Lung (tissue), 12 donors: ENCODE measurements around the gene SUPT6H. TPM values are rescaled to one million over a fixed set of nuclear protein-coding genes. Genes with fewer than 3 reads are reported as not detected.

Experiments used
- ATAC-seq: fragments of 200-7000 bp; cut with Tn5 transposase; one replicate; pipeline ENCODE4 v1.9.1; 2020; ENCODE audit warnings: moderate number of reproducible peaks; ENCODE audit not compliant: insufficient read depth, low FRiP score
- DNase-seq, 3 donors: peaks; one replicate each; pipeline ENCODE4 v3.0.0-alpha.2; 2013 to 2017
- H3K27ac ChIP-seq, 2 donors: one replicate each; pipeline ENCODE4 v1.5.1; 2013; ENCODE audit warnings: mild to moderate bottlenecking in 2 of 2, moderate library complexity in 2 of 2, control low read depth in 1 of 2, inconsistent platforms in 1 of 2, low read depth in 1 of 2, low read length in 1 of 2
- H3K27me3 ChIP-seq, 3 donors: one replicate each; pipeline ENCODE4 v1.5.1; 2013; ENCODE audit warnings: low read length in 2 of 3; ENCODE audit not compliant: control insufficient read depth in 3 of 3, insufficient read depth in 3 of 3
- H3K36me3 ChIP-seq, 4 donors: one replicate each; pipeline ENCODE4 v1.5.1; 2013; ENCODE audit warnings: low read length in 4 of 4, mild to moderate bottlenecking in 1 of 4, moderate library complexity in 1 of 4; ENCODE audit not compliant: control insufficient read depth in 4 of 4, insufficient read depth in 4 of 4
- H3K4me1 ChIP-seq, 5 donors: one replicate each; pipeline ENCODE4 v1.5.1; 2013; ENCODE audit warnings: low read length in 5 of 5, mild to moderate bottlenecking in 2 of 5, moderate library complexity in 1 of 5; ENCODE audit not compliant: control insufficient read depth in 5 of 5, insufficient read depth in 5 of 5
- H3K4me3 ChIP-seq: one replicate; pipeline ENCODE4 v1.5.1; 2013; ENCODE audit warnings: mild to moderate bottlenecking, control low read depth, moderate library complexity
- H3K9ac ChIP-seq, 2 donors: one replicate each; pipeline ENCODE4 v1.5.1; 2013; ENCODE audit warnings: low read length in 2 of 2, control low read depth in 1 of 2; ENCODE audit not compliant: insufficient read depth in 1 of 2
- H3K9me3 ChIP-seq, 4 donors: one replicate each; pipeline ENCODE4 v1.5.1; 2013; ENCODE audit warnings: low read length in 3 of 4, mild to moderate bottlenecking in 1 of 4, moderate library complexity in 1 of 4; ENCODE audit not compliant: control insufficient read depth in 4 of 4, insufficient read depth in 3 of 4
- WGBS, 2 donors: extraction: QIAGEN DNeasy Blood & Tissue Kit; methylation state at CpG; one replicate each; pipeline ENCODE4 v1.1.7; 2013; 5-methylcytosine and 5-hydroxymethylcytosine counted together
- polyA plus RNA-seq, 2 donors: library from polyadenylated mRNA; stranded (reverse); fragments of 200-250 nt; gene quantifications; one replicate each; pipeline ENCODE4 v1.2.1, GENCODE V29; 2013
- total RNA-seq, 2 donors: library from RNA; depleted of rRNA in 1 of 2; stranded (reverse); fragments of >200 nt in 1 of 2; gene quantifications; one replicate each; pipeline ENCODE4 v1.2.1, GENCODE V29; 2014 to 2021
- TF ChIP-seq, protein P1 (sequence below): IDR thresholded peaks from 2 replicates; pipeline ENCODE4 v1.5.1; 2012; ENCODE audit warnings: mild to moderate bottlenecking; ENCODE audit errors: control extremely low read depth, extremely low read depth
- donor health status: control.
- donor health status: control.
- donor health status: Bipolar disorder and iron deficiency.
- donor health status: healthy.
- donor health status: DM: yes; HTN: yes; CAD: no.

Gene SUPT6H
- total and polyA plus RNA-seq, 4 donors: 27.5 to 96.4 (median 48.6) TPM

DNA sequence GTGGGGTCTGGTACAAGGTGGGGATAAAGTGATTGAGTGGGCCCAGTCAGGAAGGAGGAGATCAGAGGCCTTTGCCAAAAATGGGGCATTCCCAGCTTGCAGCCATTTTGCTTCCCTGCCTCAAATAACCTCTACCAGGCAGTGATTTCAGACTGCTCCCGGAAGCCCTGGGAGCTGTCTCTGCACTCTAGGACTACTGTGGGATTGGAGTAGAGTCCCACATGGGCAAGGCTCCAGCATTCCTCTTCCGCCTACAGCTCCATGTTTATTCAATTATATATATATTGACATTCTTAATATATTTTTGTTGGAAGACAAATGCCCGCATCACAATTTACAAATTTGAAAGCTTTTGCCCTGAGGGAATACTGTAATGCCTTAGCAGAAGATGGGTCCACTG lies 13.5 kb downstream of the SUPT6H start:
- 87 to 98% methylated on average over 3 of the region's 3 CpGs for WGBS, 2 donors
- Histone ChIP-seq H3K4me3 (no peak overlapping the region), H3K36me3 (peaks cover 58 to 71% (median 64%) of the 10 kb centered on the region in 4 donors), H3K27ac (no peak overlapping the region), H3K27me3 (no peaks in the 10 kb centered on the region), H3K4me1 (no peaks in the 10 kb centered on the region), H3K9ac (no peak overlapping the region), H3K9me3 (no peaks in the 10 kb centered on the region)
- DNase-seq (no peak), ATAC-seq (no peak)
- TF ChIP-seq, protein P1, sequence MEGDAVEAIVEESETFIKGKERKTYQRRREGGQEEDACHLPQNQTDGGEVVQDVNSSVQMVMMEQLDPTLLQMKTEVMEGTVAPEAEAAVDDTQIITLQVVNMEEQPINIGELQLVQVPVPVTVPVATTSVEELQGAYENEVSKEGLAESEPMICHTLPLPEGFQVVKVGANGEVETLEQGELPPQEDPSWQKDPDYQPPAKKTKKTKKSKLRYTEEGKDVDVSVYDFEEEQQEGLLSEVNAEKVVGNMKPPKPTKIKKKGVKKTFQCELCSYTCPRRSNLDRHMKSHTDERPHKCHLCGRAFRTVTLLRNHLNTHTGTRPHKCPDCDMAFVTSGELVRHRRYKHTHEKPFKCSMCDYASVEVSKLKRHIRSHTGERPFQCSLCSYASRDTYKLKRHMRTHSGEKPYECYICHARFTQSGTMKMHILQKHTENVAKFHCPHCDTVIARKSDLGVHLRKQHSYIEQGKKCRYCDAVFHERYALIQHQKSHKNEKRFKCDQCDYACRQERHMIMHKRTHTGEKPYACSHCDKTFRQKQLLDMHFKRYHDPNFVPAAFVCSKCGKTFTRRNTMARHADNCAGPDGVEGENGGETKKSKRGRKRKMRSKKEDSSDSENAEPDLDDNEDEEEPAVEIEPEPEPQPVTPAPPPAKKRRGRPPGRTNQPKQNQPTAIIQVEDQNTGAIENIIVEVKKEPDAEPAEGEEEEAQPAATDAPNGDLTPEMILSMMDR: no peak

DNA sequence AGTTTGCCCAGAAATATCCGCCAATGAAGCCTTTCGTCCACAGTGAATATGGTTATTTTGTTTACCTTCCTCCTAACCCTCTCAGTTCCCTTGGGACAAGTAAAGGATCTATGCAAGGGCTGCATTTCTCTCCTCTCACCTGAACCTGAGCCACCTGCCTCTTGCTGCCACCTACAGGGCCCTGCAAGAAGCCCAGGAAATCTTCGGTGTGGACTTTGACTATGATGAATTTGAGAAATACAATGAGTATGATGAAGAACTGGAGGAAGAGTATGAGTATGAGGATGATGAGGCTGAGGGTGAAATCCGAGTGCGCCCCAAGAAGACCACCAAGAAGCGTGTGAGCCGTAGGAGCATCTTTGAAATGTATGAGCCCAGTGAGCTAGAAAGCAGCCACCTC lies 14.0 kb downstream of the SUPT6H start:
- H3K36me3 ChIP-seq: peaks cover 58 to 71% (median 65%) of the 10 kb centered on the region in 4 donors
- no peak for ATAC-seq
- H3K4me3 ChIP-seq: no peak overlapping the region
- 88 to 89% methylated on average over 7 of the region's 7 CpGs for WGBS, 2 donors
- no peak overlapping the region for H3K27ac ChIP-seq
- DNase-seq: no peak
- no peak overlapping the region for H3K9ac ChIP-seq
- H3K27me3 ChIP-seq: no peaks in the 10 kb centered on the region
- H3K4me1 ChIP-seq: no peaks in the 10 kb centered on the region
- H3K9me3 ChIP-seq: no peaks in the 10 kb centered on the region
- TF ChIP-seq, protein P1: no peak

DNA sequence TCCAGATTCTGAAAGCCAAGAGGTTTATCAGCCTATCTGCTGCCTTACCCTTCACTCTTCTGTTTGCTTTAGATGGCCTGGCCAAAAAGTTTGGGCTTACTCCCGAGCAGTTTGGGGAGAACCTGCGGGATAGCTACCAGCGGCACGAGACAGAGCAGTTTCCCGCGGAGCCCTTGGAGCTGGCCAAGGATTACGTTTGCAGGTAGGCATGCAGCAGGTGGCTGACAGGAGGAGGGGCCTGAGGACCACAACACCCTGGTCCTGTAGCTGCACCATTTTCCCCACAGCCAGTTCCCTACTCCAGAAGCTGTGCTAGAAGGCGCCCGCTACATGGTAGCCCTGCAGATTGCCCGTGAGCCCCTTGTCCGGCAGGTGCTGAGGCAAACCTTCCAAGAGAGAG lies 20.6 kb downstream of the SUPT6H start:
- DNase-seq: no peak

More for the DNA sequence above, 20.6 kb downstream of the SUPT6H start:
- Histone ChIP-seq H3K4me3 (no peak overlapping the region), H3K27me3 (no peaks in the 10 kb centered on the region), H3K4me1 (peaks cover 0 to 3% (median 0%) of the 10 kb centered on the region in 5 donors), H3K36me3 (peaks cover 56 to 83% (median 67%) of the 10 kb centered on the region in 4 donors), H3K9me3 (no peaks in the 10 kb centered on the region), H3K27ac (no peak overlapping the region), H3K9ac (no peak overlapping the region)
- 95 to 98% methylated on average over 11 of the region's 11 CpGs for WGBS, 2 donors
- ATAC-seq: no peak
- TF ChIP-seq, protein P1: no peak
